ENCODE results near the gene ANKRD28. TPM values are rescaled to one million over a fixed set of nuclear protein-coding genes. Genes with fewer than 3 reads are reported as not detected.
"Not testable (repeated sequence)": the region's sequence is repeated elsewhere in the genome, so short reads cannot be mapped to it uniquely, and the experiment has no call there.

The ANKRD28 gene
- total RNA-seq, 1 experiment from 2014 or later = 89.3 TPM

- TF ChIP-seq SIN3A (IDR thresholded peaks at IDR 0.05; ENCODE audit: borderline replicate concordance, insufficient read depth, low read depth, low read length) (no peak), TCF7L2 (IDR thresholded peaks at IDR 0.05; ENCODE audit: low read depth, low read length) (no peak), POLR2AphosphoS5 (IDR thresholded peaks at IDR 0.05; ENCODE audit: low read depth, low read length) (no peak), CTCF (IDR thresholded peaks at IDR 0.05) (no peak)
- TF ChIP-seq, protein P1, sequence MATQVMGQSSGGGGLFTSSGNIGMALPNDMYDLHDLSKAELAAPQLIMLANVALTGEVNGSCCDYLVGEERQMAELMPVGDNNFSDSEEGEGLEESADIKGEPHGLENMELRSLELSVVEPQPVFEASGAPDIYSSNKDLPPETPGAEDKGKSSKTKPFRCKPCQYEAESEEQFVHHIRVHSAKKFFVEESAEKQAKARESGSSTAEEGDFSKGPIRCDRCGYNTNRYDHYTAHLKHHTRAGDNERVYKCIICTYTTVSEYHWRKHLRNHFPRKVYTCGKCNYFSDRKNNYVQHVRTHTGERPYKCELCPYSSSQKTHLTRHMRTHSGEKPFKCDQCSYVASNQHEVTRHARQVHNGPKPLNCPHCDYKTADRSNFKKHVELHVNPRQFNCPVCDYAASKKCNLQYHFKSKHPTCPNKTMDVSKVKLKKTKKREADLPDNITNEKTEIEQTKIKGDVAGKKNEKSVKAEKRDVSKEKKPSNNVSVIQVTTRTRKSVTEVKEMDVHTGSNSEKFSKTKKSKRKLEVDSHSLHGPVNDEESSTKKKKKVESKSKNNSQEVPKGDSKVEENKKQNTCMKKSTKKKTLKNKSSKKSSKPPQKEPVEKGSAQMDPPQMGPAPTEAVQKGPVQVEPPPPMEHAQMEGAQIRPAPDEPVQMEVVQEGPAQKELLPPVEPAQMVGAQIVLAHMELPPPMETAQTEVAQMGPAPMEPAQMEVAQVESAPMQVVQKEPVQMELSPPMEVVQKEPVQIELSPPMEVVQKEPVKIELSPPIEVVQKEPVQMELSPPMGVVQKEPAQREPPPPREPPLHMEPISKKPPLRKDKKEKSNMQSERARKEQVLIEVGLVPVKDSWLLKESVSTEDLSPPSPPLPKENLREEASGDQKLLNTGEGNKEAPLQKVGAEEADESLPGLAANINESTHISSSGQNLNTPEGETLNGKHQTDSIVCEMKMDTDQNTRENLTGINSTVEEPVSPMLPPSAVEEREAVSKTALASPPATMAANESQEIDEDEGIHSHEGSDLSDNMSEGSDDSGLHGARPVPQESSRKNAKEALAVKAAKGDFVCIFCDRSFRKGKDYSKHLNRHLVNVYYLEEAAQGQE (IDR thresholded peaks at IDR 0.05; ENCODE audit: insufficient read depth in 1 of 2, low read depth in 2 of 2, low read length in 1 of 2) = no peak
- in situ Hi-C loops (cut with HindIII; ENCODE audit: low pct_unique_long_range_greater_than_20kb, low sequenced_read_pairs) (no loop called here), intact Hi-C loops (cut with micrococcal nuclease; ENCODE audit: unreplicated experiment) (no loop called here)
- Histone ChIP-seq H3K9me3 (ENCODE audit: control insufficient read depth, insufficient read depth, low read depth, low read length) (no peaks in the 10 kb centered on the region; the same call in 1 of the 2 replicates), H3K27me3 (ENCODE audit: control insufficient read depth, insufficient read depth, low read length) (no peaks in the 10 kb centered on the region), H3K4me1 (ENCODE audit: control insufficient read depth, insufficient read depth, low read length) (no peaks in the 10 kb centered on the region), H3K27ac (ENCODE audit: low read length) (no peak overlapping the region), H3K36me3 (ENCODE audit: control insufficient read depth, insufficient read depth, low read length) (no peaks in the 10 kb centered on the region), H3K4me3 (ENCODE audit: low read depth in 2 of 2, low read length in 2 of 2) (no peak overlapping the region)
- CTCF ChIA-PET = no interaction called here
- POLR2A ChIA-PET = no interaction called here
- ATAC-seq (no peak), DNase-seq (ENCODE audit: low read depth, low spot score) (no peak)
- BruUV-seq (replicated peaks) = no TSS peak
These were observed 47.1 kb upstream of the ANKRD28 start for GRCh38 chr3:15844889-15845288.

- H3K4me3 ChIP-seq (ENCODE audit: low read depth in 2 of 2, low read length in 2 of 2); CTCF ChIA-PET; H3K27ac ChIP-seq (ENCODE audit: low read length); POLR2A ChIA-PET; DNase-seq (ENCODE audit: low read depth, low spot score); BruUV-seq (replicated peaks); intact Hi-C loops (cut with micrococcal nuclease; ENCODE audit: unreplicated experiment); H3K27me3 ChIP-seq (ENCODE audit: control insufficient read depth, insufficient read depth, low read length); H3K36me3 ChIP-seq (ENCODE audit: control insufficient read depth, insufficient read depth, low read length); in situ Hi-C loops (cut with HindIII; ENCODE audit: low pct_unique_long_range_greater_than_20kb, low sequenced_read_pairs); H3K9me3 ChIP-seq (ENCODE audit: control insufficient read depth, insufficient read depth, low read depth, low read length); ATAC-seq; H3K4me1 ChIP-seq (ENCODE audit: control insufficient read depth, insufficient read depth, low read length): not testable (repeated sequence)
These were observed 43.6 kb upstream of the ANKRD28 start for GRCh38 chr3:15841091-15841973.

GRCh38 chr3:15839568-15839967 is 41.8 kb upstream of the ANKRD28 start:
- BruUV-seq (replicated peaks) = no TSS peak
- ChIA-PET CTCF (no interaction called here), POLR2A (no interaction called here)
- ATAC-seq (no peak), DNase-seq (ENCODE audit: low read depth, low spot score) (no peak)
- Histone ChIP-seq H3K27me3 (ENCODE audit: control insufficient read depth, insufficient read depth, low read length) (no peaks in the 10 kb centered on the region), H3K4me1 (ENCODE audit: control insufficient read depth, insufficient read depth, low read length) (no peaks in the 10 kb centered on the region), H3K4me3 (ENCODE audit: low read depth in 2 of 2, low read length in 2 of 2) (no peak overlapping the region), H3K36me3 (ENCODE audit: control insufficient read depth, insufficient read depth, low read length) (no peaks in the 10 kb centered on the region), H3K9me3 (ENCODE audit: control insufficient read depth, insufficient read depth, low read depth, low read length) (no peaks in the 10 kb centered on the region; the same call in 1 of the 2 replicates), H3K27ac (ENCODE audit: low read length) (no peak overlapping the region)
- TF ChIP-seq SIN3A (IDR thresholded peaks at IDR 0.05; ENCODE audit: borderline replicate concordance, insufficient read depth, low read depth, low read length) (no peak), TCF7L2 (IDR thresholded peaks at IDR 0.05; ENCODE audit: low read depth, low read length) (no peak), CTCF (IDR thresholded peaks at IDR 0.05) (no peak), POLR2AphosphoS5 (IDR thresholded peaks at IDR 0.05; ENCODE audit: low read depth, low read length) (no peak)
- TF ChIP-seq, protein P1 (IDR thresholded peaks at IDR 0.05; ENCODE audit: insufficient read depth in 1 of 2, low read depth in 2 of 2, low read length in 1 of 2) = no peak
- intact Hi-C loops (cut with micrococcal nuclease; ENCODE audit: unreplicated experiment) = no loop called here
- in situ Hi-C loops (cut with HindIII; ENCODE audit: low pct_unique_long_range_greater_than_20kb, low sequenced_read_pairs) = no loop called here
